Lower lobe of right lung (tissue), 2 donors: ENCODE results near the gene AKAP5. TPM values are rescaled to one million over a fixed set of nuclear protein-coding genes. Genes with fewer than 3 reads are reported as not detected.

ENCODE experiments used
- ATAC-seq, 2 donors: fragments of 200-7000 bp; cut with Tn5 transposase; one replicate each; pipeline ENCODE4 v1.9.1; 2020 to 2022; ENCODE audit warnings: mild to moderate bottlenecking in 2 of 2, moderate library complexity in 2 of 2
- DNase-seq: peaks from one replicate; pipeline ENCODE4 v3.0.0-alpha.2; 2020
- H3K27ac ChIP-seq: fragments of 200-600 bp; one replicate; pipeline ENCODE4 v1.8.0; 2022
- H3K27me3 ChIP-seq: fragments of 200-600 bp; one replicate; pipeline ENCODE4 v1.8.0; 2022; ENCODE audit warnings: low read depth
- H3K36me3 ChIP-seq: fragments of 200-600 bp; one replicate; pipeline ENCODE4 v1.8.0; 2022; ENCODE audit warnings: mild to moderate bottlenecking
- H3K4me1 ChIP-seq: fragments of 200-600 bp; one replicate; pipeline ENCODE4 v1.8.0; 2022
- H3K4me3 ChIP-seq: fragments of 200-600 bp; one replicate; pipeline ENCODE4 v1.8.0; 2022; ENCODE audit warnings: mild to moderate bottlenecking
- H3K9me3 ChIP-seq: fragments of 200-600 bp; one replicate; pipeline ENCODE4 v1.8.0; 2022
- intact Hi-C: fragments of 100-400 bp; cut with DNase I; formaldehyde crosslinking; loops from one replicate; pipeline ENCODE4 v1.11.0; 2022
- total RNA-seq: library from RNA; stranded (reverse); fragmentation: NEBNext Ultra II Directional; extraction: Animal tissue kit (Norgen Biotek cat#: 25700); gene quantifications from one replicate; pipeline ENCODE4 v1.2.1, GENCODE V29; 2021
- TF ChIP-seq, protein P1 (sequence below): fragments of 200-600 bp; IDR thresholded peaks from one replicate; pipeline ENCODE4 v1.8.0; 2022; ENCODE audit warnings: antibody characterized with exemption, mild to moderate bottlenecking
- donor health status: DM: no; HTN: yes; CAD: no; lungs with severe emphysema.

Gene AKAP5
- total RNA-seq, 1 donor from 2014 or later: 4.8 TPM

DNA sequence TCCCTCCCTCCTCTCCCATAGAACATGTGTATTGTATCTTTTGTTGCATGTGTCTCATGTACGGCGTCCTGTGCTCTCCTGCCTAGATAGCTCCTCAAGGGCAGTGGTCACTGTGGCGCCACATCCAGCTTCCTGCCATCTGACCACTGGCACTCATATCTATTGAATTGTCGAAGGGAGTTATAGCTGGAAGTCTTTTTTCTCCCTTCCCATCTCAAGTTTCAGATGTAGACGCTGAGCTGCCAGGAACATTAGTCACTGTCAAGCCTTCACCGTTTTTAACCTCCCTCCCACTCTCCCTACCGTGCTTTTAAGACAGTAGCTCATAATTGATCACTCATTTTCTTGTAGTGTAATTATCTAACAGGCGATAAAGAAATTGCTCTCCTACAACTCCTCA, 44.1 kb upstream of the AKAP5 start:
- no peaks in the 10 kb centered on the region for H3K9me3 ChIP-seq
- intact Hi-C loops: no loop called here
- H3K4me1 ChIP-seq: no peaks in the 10 kb centered on the region
- H3K27me3 ChIP-seq: no peaks in the 10 kb centered on the region
- ATAC-seq (no peak), DNase-seq (no peak)
- H3K36me3 ChIP-seq: peaks cover 80% of the 10 kb centered on the region
- H3K27ac ChIP-seq: no peak overlapping the region
- TF ChIP-seq, protein P1, sequence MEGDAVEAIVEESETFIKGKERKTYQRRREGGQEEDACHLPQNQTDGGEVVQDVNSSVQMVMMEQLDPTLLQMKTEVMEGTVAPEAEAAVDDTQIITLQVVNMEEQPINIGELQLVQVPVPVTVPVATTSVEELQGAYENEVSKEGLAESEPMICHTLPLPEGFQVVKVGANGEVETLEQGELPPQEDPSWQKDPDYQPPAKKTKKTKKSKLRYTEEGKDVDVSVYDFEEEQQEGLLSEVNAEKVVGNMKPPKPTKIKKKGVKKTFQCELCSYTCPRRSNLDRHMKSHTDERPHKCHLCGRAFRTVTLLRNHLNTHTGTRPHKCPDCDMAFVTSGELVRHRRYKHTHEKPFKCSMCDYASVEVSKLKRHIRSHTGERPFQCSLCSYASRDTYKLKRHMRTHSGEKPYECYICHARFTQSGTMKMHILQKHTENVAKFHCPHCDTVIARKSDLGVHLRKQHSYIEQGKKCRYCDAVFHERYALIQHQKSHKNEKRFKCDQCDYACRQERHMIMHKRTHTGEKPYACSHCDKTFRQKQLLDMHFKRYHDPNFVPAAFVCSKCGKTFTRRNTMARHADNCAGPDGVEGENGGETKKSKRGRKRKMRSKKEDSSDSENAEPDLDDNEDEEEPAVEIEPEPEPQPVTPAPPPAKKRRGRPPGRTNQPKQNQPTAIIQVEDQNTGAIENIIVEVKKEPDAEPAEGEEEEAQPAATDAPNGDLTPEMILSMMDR: no peak
- no peak overlapping the region for H3K4me3 ChIP-seq

DNA sequence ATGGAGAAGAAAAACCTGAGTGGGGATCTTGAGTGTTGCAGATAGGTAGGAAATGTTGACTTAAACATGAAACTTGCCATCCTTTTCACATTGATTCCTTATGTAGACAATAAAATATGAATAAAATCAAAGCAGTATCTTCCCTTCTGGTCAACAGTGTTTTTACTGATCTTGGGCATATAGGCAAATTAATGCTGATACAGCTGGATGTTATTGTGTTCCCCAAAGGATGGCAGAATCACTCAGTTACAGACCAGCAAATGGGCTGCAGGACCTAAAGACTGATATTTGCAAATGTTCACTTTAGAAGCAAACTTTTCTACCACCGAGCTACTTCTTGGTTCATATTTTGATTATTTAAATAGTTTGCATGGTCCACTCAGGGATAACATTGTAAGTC, 43.3 kb upstream of the AKAP5 start:
- DNase-seq: no peak
- Histone ChIP-seq H3K27me3 (no peaks in the 10 kb centered on the region), H3K9me3 (no peaks in the 10 kb centered on the region), H3K27ac (no peak overlapping the region), H3K4me1 (no peaks in the 10 kb centered on the region), H3K4me3 (no peak overlapping the region), H3K36me3 (peaks cover 80% of the 10 kb centered on the region)
- intact Hi-C loops: no loop called here
- ATAC-seq: no peak
- TF ChIP-seq, protein P1: no peak

DNA sequence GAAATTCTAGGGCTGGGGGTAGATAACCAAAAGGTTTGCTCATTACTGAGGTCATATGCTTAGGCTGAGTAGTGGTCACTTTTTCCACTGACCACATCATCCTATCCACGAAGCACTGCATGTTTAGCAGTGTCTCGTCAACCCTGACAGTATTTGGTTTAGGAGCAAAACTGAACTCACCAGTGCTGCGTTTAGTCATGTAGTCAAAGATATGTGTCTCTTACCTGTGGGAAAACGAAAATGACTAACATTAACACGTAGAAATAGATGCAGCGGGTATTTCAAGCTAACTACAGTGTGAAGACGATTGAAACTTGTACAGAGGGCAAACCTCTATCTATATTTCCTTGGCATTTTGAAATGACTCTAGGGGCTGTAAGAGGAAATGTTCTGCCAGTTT, 42.5 kb upstream of the AKAP5 start:
- Histone ChIP-seq H3K27me3 (no peaks in the 10 kb centered on the region), H3K27ac (no peak overlapping the region), H3K4me3 (no peak overlapping the region), H3K36me3 (peaks cover 80% of the 10 kb centered on the region), H3K4me1 (no peaks in the 10 kb centered on the region), H3K9me3 (no peaks in the 10 kb centered on the region)
- ATAC-seq (no peak), DNase-seq (no peak)
- TF ChIP-seq, protein P1: no peak
- intact Hi-C loops: no loop called here

- ATAC-seq: no peak
- H3K27ac ChIP-seq: no peak overlapping the region
- no peaks in the 10 kb centered on the region for H3K9me3 ChIP-seq
- no peaks in the 10 kb centered on the region for H3K4me1 ChIP-seq
- no peak for DNase-seq
- no peak overlapping the region for H3K4me3 ChIP-seq
- no peaks in the 10 kb centered on the region for H3K27me3 ChIP-seq
- intact Hi-C loops: no loop called here
- TF ChIP-seq, protein P1: no peak
- H3K36me3 ChIP-seq: peaks cover 75% of the 10 kb centered on the region
Observed at GRCh38 chr14:64423987-64424386, 41.3 kb upstream of the AKAP5 start.

DNA sequence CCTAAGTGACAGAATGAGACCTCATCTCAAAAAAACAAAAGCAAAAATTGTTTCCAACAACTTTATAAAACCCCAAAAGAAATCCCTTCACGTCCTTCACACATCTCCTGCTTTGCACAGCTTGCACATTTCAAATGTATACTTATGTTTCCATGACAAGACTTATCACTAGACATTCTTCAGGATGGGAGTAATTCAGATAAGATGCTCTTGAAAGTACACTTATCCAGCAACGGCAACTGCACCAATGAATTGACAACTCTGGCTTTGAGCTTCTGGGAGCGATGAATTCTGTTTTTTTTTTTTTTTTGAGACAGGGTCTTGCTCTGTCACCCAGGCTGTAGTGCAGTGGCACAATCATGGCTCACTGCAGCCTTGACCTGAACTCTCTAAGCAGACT, 30.8 kb upstream of the AKAP5 start:
- peaks cover 57% of the 10 kb centered on the region for H3K36me3 ChIP-seq
- no peak overlapping the region for H3K4me3 ChIP-seq
- TF ChIP-seq, protein P1: no peak
- H3K4me1 ChIP-seq: no peaks in the 10 kb centered on the region
- H3K9me3 ChIP-seq: no peaks in the 10 kb centered on the region
- no peak overlapping the region for H3K27ac ChIP-seq
- DNase-seq (no peak), ATAC-seq (peak in 1 of 2 donors; percentile 58)
- no peaks in the 10 kb centered on the region for H3K27me3 ChIP-seq
- intact Hi-C loops: no loop called here
